ENCODE measurements around the gene PLEKHA5. TPM values are rescaled to one million over a fixed set of nuclear protein-coding genes. Genes with fewer than 3 reads are reported as not detected.
"Not testable (repeated sequence)": the region's sequence is repeated elsewhere in the genome, so short reads cannot be mapped to it uniquely, and the experiment has no call there.

The PLEKHA5 gene
- total and polyA plus RNA-seq, 11 donors, result 18.1 to 72.2 (median 58.2) TPM

DNA sequence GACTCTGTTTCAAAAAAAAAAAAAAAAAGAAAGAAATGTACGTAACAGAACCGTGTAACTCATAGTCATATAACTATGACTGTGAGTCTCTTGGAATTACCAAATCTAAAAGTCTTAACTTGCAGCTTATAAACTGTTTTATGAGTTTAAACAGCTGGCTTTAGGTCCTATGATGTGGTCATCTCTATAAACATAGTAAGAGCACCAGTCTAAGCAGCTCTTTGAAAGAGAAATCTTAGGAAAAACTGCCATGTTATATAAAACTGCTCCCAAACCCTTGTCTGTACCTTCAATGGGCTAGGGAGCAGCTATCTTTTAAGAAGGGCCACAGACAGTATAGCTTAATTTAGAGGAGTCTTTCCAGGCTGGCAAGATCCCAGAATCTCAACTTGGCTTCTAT lies 194.3 kb downstream of the PLEKHA5 start:
- no peak for ATAC-seq
- Histone ChIP-seq H3K4me1 (peaks cover 0 to 13% (median 0%) of the 10 kb centered on the region in 12 donors), H3K36me3 (peaks cover 0 to 69% (median 16%) of the 10 kb centered on the region in 9 donors), H3K27me3 (no peaks in the 10 kb centered on the region), H3K9me3 (peaks cover 0 to 8% (median 0%) of the 10 kb centered on the region in 12 donors), H3K4me3 (no peak overlapping the region), H3K27ac (no peak overlapping the region)
- no peak for DNase-seq
- TF ChIP-seq CTCF (IDR thresholded peaks at IDR 0.05) (no peak), POLR2A (IDR thresholded peaks at IDR 0.05) (no peak)
- 39 to 66% (median 43%) methylated on average over 2 of the region's 2 CpGs for WGBS, 4 donors
- intact Hi-C loops (cut with DNase I), result no loop called here

GRCh38 chr12:19326102-19326501 lies 196.6 kb downstream of the PLEKHA5 start:
- TF ChIP-seq CTCF (IDR thresholded peaks at IDR 0.05), result no peak
- intact Hi-C loops (cut with DNase I), result no loop called here
- Histone ChIP-seq H3K9me3 (peaks cover 0 to 8% (median 0%) of the 10 kb centered on the region in 12 donors), H3K4me1 (peaks cover 0 to 13% (median 0%) of the 10 kb centered on the region in 12 donors), H3K4me3 (no peak overlapping the region), H3K36me3 (peaks cover 0 to 63% (median 10%) of the 10 kb centered on the region in 9 donors), H3K27me3 (no peaks in the 10 kb centered on the region), H3K27ac (no peak overlapping the region)
- ATAC-seq (no peak), DNase-seq (no peak)

- no peak overlapping the region for H3K27ac ChIP-seq
- ATAC-seq, result no peak
- no peak for DNase-seq
Observed at GRCh38 chr12:19332196-19332595, 202.7 kb downstream of the PLEKHA5 start.

DNA sequence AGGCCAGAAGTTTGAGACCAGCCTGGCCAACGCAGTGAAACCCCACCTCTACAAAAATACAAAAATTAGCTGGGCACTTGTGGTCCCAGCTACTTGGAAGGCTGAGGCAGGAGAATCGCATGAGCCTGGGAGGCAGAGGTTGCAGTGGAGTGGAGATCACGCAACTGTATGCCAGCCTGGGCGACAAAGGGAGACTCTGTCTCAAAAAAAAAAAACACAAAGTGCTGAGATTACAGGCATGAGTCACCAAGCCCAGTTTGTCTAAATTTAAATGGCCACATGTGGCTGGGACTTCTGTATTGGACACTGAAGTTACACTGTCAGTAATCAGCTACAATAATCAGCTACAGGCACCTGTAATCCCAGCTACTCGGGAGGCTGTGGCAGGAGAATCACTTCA lies 208.9 kb downstream of the PLEKHA5 start:
- peaks cover 0 to 19% (median 6%) of the 10 kb centered on the region in 12 donors for H3K9me3 ChIP-seq
- peaks cover 0 to 85% (median 38%) of the 10 kb centered on the region in 9 donors for H3K36me3 ChIP-seq
- no peaks in the 10 kb centered on the region for H3K27me3 ChIP-seq
- 77 to 90% (median 80%) methylated on average over 5 of the region's 5 CpGs for WGBS, 4 donors
- DNase-seq, result no peak
- no peak overlapping the region for H3K27ac ChIP-seq
- ATAC-seq, result peak; percentile 65 to 83 (median 72)
- intact Hi-C loops (cut with DNase I), result no loop called here
- TF ChIP-seq POLR2A (IDR thresholded peaks at IDR 0.05), result no peak
- TF ChIP-seq CTCF (IDR thresholded peaks at IDR 0.05), result no peak
- no peak overlapping the region for H3K4me3 ChIP-seq
- H3K4me1 ChIP-seq, result peaks cover 0 to 3% (median 0%) of the 10 kb centered on the region in 12 donors

More at GRCh38 chr12:19332196-19332595, 202.7 kb downstream of the PLEKHA5 start:
- peaks cover 0 to 4% (median 0%) of the 10 kb centered on the region in 12 donors for H3K9me3 ChIP-seq
- H3K27me3 ChIP-seq, result no peaks in the 10 kb centered on the region
- no peak overlapping the region for H3K4me3 ChIP-seq
- intact Hi-C loops (cut with DNase I), result no loop called here
- no peaks in the 10 kb centered on the region for H3K4me1 ChIP-seq
- TF ChIP-seq POLR2A (IDR thresholded peaks at IDR 0.05), result no peak
- no peak for TF ChIP-seq CTCF (IDR thresholded peaks at IDR 0.05)
- peaks cover 0 to 54% (median 21%) of the 10 kb centered on the region in 9 donors for H3K36me3 ChIP-seq

- H3K27me3 ChIP-seq; H3K4me3 ChIP-seq; DNase-seq; H3K27ac ChIP-seq; ATAC-seq; intact Hi-C loops (cut with DNase I); H3K4me1 ChIP-seq: not testable (repeated sequence)
- Histone ChIP-seq H3K36me3 (peaks cover 0 to 97% (median 50%) of the 10 kb centered on the region in 9 donors), H3K9me3 (peaks cover 0 to 10% (median 0%) of the 10 kb centered on the region in 12 donors)
- WGBS, 4 donors, result 75 to 82% (median 80%) methylated on average over 4 of the region's 4 CpGs
Observed at GRCh38 chr12:19350850-19351249, 221.3 kb downstream of the PLEKHA5 start.

All from heart left ventricle (tissue), 16 donors.